Right atrium auricular region (tissue), 2 donors: ENCODE results near the gene CX3CR1. TPM values are rescaled to one million over a fixed set of nuclear protein-coding genes. Genes with fewer than 3 reads are reported as not detected.

Experiments used
- DNase-seq: peaks from one replicate; pipeline ENCODE4 v3.0.0-alpha.2; 2019; ENCODE audit warnings: low spot score
- H3K27ac ChIP-seq, 2 donors: fragments of 200-600 bp; sonication (generic); 1 replicate in 1 of 2; 2 replicates in 1 of 2; pipeline ENCODE4 v1.5.1; 2016 to 2019
- H3K27me3 ChIP-seq, 2 donors: fragments of 200-600 bp; sonication (generic); one replicate each; pipeline versions ENCODE4 v1.5.1 to v1.6.0; 2017 to 2019
- H3K36me3 ChIP-seq: fragments of 200-600 bp; sonication (generic); one replicate; pipeline ENCODE4 v1.5.1; 2016
- H3K4me1 ChIP-seq, 2 donors: fragments of 200-600 bp; sonication (generic); one replicate each; pipeline versions ENCODE4 v1.5.1 to v1.6.0; 2017 to 2019
- H3K4me3 ChIP-seq, 2 donors: fragments of 200-600 bp; sonication (generic); 1 replicate in 1 of 2; 2 replicates in 1 of 2; pipeline ENCODE4 v1.5.1; 2017 to 2019; ENCODE audit warnings: mild to moderate bottlenecking in 1 of 2, moderate library complexity in 1 of 2
- H3K9me3 ChIP-seq, 2 donors: fragments of 200-600 bp; sonication (generic); one replicate each; pipeline ENCODE4 v1.5.1; 2019
- CTCF ChIP-seq, 2 donors: fragments of 200-600 bp; sonication (generic); IDR thresholded peaks; one replicate each; pipeline ENCODE4 v1.5.1; 2019; ENCODE audit warnings: antibody characterized with exemption in 2 of 2
- total RNA-seq, 2 donors: library from RNA; depleted of rRNA; stranded (reverse); fragments of >200 nt; gene quantifications; one replicate each; pipeline ENCODE4 v1.1.0, GENCODE V29; 2016

The CX3CR1 gene
- total RNA-seq, 2 donors from 2014 or later: 0.26 to 0.59 TPM

GRCh38 chr3:39261726-39262125 lies 18.1 kb downstream of the CX3CR1 start:
- Histone ChIP-seq H3K4me3 (no peak overlapping the region), H3K27me3 (no peaks in the 10 kb centered on the region), H3K4me1 (peaks cover 0 to 14% of the 10 kb centered on the region in 2 donors), H3K9me3 (no peaks in the 10 kb centered on the region), H3K36me3 (no peaks in the 10 kb centered on the region), H3K27ac (peak overlapping the region in 1 of 2 donors; percentile 77)
- TF ChIP-seq CTCF (IDR thresholded peaks at IDR 0.05): no peak
- DNase-seq: no peak

GRCh38 chr3:39260957-39261356 lies 18.9 kb downstream of the CX3CR1 start:
- Histone ChIP-seq H3K27me3 (no peaks in the 10 kb centered on the region), H3K9me3 (no peaks in the 10 kb centered on the region), H3K27ac (peak overlapping the region; percentile 46 to 77), H3K4me3 (no peak overlapping the region), H3K4me1 (peaks cover 0 to 14% of the 10 kb centered on the region in 2 donors), H3K36me3 (no peaks in the 10 kb centered on the region)
- TF ChIP-seq CTCF (IDR thresholded peaks at IDR 0.05): peak; percentile 25 to 54
- peak; percentile 94 for DNase-seq

- no peaks in the 10 kb centered on the region for H3K27me3 ChIP-seq
- peaks cover 0 to 14% of the 10 kb centered on the region in 2 donors for H3K4me1 ChIP-seq
- H3K36me3 ChIP-seq: no peaks in the 10 kb centered on the region
- no peak for TF ChIP-seq CTCF (IDR thresholded peaks at IDR 0.05)
- DNase-seq: no peak
- peak overlapping the region; percentile 46 to 77 for H3K27ac ChIP-seq
- no peak overlapping the region for H3K4me3 ChIP-seq
- no peaks in the 10 kb centered on the region for H3K9me3 ChIP-seq
These were observed 19.5 kb downstream of the CX3CR1 start for GRCh38 chr3:39260318-39260717.

GRCh38 chr3:39255503-39256325 lies 24.1 kb downstream of the CX3CR1 start:
- no peak for TF ChIP-seq CTCF (IDR thresholded peaks at IDR 0.05)
- no peaks in the 10 kb centered on the region for H3K9me3 ChIP-seq
- H3K4me1 ChIP-seq: peaks cover 0 to 9% of the 10 kb centered on the region in 2 donors
- no peaks in the 10 kb centered on the region for H3K27me3 ChIP-seq
- no peak overlapping the region for H3K4me3 ChIP-seq
- DNase-seq: no peak
- H3K27ac ChIP-seq: peak overlapping the region in 1 of 2 donors; percentile 49
- no peaks in the 10 kb centered on the region for H3K36me3 ChIP-seq

GRCh38 chr3:39254806-39255449 lies 24.9 kb downstream of the CX3CR1 start:
- H3K27ac ChIP-seq: peak overlapping the region in 1 of 2 donors; percentile 49
- peaks cover 0 to 12% of the 10 kb centered on the region in 2 donors for H3K4me1 ChIP-seq
- H3K4me3 ChIP-seq: no peak overlapping the region
- TF ChIP-seq CTCF (IDR thresholded peaks at IDR 0.05): no peak
- no peaks in the 10 kb centered on the region for H3K9me3 ChIP-seq
- no peaks in the 10 kb centered on the region for H3K36me3 ChIP-seq
- no peak for DNase-seq
- H3K27me3 ChIP-seq: no peaks in the 10 kb centered on the region
